DMS153 (cell line): ENCODE measurements around the gene IL21R.
"Not testable (repeated sequence)": the region's sequence is repeated elsewhere in the genome, so short reads cannot be mapped to it uniquely, and the experiment has no call there.

ENCODE experiments used
- DNase-seq: peaks from one replicate; lab custom pipeline; 2025; lab: John Stamatoyannopoulos, UW

Gene IL21R

DNA sequence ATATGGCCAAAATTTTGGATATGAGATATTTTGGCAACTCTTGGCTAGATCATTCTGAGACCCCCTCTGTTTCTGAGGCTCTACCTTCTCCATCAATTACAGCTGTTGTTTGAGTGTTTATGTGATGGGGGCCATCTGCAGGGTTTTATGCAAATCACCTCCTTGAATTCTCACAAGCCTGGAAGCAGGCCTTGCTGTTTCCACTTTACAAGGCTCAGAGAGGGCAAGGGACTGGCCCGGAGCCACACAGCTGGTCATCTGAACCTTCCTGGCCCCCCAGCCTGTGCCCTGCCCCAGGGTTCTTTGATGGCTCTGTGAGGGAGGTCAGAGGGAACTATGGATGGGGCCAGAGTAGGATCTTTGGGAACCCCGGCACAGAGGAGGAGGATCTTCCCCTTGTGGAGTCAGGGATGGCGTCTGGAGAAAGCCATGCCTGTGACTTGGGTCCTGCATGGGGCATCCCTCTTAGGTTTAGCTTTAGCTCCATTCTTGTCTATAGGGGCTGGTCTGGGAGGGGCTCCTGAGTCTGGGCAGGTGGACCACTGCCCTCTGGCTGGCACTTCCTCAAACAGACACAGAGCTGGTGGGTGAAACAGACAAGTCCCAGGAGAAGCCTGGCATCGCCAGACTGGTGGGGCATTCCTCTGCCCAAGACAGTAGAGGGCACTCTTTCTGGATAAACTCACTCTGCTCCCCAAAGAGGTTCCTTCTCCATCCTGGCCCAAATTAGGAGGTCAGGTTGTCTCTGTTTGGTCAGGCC is 26.2 kb downstream of the IL21R start:
- DNase-seq: no peak

DNA sequence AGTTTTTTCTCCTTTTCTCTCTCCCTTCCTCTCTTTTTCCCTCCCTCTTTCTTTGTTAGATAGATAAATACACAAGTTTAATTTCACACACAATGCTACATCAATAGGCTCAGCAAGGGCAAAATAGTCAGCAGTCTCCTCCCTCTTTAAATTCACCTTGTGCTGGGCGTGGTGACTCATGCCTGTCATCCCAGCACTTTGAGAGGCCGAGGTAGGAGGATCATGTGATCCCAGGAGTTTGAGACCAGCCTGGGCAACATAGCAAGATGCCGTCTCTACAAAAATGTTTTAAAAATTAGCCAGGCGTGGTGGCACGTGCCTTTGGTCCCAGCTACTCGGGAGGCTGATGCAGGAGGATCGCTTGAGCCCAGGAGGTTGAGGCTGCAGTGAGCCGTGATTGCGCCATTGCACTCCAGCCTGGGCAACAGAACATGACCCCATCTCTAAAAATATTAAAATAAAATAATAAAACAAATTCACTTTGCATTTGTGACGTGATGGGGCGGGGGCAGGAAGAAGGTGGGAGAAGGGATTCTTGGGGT is 27.4 kb downstream of the IL21R start:
- no peak for DNase-seq

DNA sequence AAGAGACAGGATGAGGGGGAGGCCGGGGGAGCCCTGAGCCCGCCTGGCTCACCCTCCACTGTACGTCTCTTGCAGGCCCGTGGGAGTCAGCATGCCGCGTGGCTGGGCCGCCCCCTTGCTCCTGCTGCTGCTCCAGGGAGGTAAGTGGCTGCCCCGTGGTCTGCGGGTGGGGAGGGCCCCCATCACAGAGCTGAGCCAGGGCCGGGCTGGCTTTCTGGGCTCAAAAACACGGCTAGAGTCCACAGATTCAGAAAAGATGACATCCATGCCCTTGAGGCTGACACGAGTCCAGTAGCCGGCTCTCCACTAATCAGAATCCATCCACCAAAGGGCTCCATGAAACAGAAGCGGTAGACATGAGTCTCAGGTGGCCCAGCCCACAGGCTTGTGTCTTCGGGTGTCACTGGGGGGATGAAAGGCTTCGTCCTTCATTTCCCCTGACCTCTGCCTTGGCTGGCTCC is 28.0 kb downstream of the IL21R start:
- DNase-seq: no peak

DNA sequence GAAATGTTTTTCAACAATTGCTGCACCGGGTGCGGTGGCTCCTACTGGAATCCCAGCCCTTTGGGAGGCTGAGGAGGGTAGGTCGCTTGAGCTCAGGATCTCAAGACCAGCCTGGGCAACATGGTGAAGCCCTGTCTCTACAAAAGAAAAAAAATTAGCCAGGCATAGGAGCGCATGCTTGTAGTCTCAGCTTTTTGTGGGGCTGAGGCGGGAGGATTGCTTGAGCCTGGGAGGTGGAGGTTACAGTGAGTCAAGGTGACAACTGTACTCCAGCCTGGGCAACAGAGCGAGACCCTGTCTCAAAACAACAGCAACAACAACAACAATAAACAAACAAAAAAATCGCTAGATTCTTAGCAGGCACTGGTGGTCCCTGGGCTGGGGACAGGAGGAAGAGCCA is 28.5 kb downstream of the IL21R start:
- DNase-seq: no peak

DNA sequence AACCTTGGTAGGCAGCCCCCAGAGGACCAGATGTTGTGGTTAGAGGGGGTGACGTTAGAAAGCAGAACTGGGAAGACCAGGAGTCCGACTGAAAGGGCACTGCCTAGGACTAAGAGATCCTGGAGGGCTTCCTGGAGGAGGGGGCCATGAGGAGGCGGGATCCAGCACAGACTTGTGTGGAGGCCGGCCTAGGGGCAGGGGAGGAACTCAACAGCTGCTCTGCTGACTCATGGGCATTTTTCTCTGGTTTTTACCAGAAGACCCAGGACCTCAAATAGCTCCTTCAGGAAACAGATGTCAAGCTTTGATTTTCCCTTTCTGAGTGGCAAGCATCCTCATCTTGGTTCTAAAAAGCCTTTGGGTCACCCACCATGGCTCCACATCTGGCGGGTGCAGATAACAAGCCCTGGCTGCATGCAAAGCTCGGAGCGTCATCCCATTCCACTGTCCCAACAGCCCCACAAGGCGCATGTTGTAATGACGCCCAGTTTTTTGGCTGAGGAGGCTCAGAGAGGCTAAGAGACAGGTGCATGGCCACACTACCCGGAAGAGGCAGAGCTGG is 29.0 kb downstream of the IL21R start:
- DNase-seq: no peak

DNA sequence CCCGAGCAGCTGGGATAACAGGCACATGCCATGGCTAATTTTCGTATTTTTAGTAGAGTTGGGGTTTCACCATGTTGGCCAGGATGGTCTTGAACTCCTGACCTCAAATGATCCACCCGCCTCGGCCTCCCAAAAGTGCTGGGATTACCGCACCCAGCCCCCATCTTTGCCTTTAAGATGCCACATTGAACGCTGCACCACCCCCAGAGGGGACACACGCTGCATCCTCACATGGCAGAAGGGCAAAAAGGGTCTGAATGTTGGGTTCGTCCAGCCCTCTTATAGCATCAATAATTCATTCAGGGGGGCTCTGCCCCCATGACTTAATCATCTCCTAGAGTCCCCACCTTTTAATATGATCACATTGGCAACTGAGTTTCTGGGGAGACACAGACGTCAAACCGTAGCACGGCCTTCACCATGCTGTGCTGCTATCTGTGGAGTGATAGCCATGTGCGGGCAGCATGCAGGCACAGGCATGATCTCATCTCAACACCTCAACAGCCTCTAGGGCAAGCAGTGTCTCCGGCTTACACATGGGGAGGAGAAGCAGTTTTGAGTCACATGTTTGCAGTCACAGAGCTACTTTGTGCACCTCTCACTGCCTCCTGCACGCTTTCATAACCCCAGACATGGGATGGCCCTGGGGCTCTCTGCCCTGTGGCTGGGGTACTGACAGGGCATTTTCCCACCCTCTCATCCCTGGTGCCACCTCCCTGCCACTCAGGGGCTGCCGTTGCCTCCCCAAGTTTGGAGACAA is 30.0 kb downstream of the IL21R start:
- no peak for DNase-seq

DNA sequence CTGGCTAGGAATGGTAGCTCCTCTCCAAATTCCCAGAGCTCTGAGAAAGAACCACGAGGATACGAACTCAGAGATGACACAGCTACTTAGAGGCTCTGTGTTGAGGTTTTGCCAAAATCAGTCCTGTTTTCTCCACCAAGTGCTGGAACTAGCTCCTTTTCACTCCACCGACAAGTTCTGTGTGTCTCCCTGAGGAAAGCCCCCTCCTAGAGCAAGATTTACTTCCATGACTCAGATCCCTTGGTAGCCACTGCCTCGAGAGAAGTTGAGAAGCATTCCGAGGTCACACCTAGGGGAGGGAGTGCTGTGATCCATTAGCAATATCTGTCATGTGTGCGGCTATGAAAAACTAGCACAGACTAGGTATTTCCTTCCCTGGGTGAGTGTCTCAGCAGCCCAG is 30.6 kb downstream of the IL21R start:
- DNase-seq: no peak

DNA sequence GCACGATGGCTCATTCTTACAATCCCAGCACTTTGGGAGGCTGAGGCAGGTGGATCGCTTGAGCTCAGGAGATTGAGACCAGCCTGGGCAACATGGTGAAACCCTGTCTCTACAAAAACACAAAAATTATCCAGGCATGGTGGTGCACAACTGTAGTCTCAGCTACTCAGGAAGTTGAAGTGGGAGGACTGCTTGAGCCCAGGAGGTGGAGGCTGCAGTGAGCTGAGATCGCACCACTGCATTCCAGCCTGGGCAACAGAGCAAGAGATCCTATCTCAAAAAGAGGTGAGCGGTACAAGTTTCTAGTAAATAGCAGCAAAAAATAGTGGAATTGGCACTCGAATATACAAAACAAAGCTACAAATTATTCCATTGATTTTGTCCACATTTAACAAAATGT is 31.2 kb downstream of the IL21R start:
- not testable (repeated sequence) for DNase-seq

DNA sequence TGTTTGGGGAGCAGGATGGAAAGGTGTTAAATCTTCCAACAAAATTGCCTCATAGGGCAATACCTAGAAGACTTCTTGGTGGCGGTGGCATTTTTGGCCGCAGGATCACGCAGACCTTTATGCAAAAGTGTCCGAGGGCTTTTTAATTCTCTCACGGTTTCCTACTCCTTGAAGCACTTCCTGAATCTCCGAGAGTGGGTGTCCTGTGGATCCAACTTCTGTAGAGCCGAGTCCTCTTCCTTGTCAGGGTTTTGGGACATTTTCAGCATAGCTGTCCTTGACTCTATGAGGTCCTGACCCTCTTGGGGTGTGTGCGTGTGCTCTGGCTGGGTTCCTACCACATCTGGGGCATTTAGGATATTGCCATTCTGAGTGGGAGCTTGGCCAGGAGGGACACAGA is 31.7 kb downstream of the IL21R start:
- DNase-seq: no peak

DNA sequence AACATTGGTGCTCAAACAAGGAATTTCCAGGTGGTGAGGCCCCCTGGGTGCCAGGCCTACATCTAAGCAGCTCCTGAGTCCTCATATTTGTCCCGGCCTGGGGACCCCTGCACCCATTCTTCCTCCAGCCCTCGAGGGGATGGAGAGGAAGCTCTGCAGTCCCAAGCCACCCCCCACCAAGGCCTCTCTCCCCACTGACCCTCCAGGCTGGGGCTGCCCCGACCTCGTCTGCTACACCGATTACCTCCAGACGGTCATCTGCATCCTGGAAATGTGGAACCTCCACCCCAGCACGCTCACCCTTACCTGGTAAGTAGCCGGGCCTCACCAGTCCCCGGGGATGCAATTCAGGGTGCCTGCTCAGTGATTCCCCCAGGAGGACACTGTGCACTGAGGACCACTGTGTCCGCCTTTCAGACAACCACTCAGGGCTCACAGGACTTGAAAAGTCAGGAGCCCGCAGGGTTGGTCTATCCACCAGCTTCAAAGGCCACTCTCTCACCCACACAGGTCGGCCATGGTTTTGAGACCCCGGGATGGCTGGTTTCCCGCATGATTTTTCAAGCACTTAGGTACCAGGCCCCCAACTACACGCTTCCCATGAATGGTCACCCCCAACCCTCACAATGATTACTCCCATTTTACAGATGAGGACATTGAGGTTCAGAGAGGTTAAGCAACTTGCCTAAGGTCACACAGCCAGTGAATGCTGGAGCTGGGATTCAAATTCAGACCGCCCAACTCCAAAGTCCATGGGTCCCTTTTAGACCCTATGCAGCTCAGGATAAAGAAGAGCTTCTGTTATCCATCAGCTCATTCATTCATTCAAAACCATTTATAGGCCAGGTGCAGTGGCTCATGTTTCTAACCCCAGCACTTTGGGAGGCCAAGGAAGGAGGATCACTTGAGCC is 32.4 kb downstream of the IL21R start:
- DNase-seq: no peak

DNA sequence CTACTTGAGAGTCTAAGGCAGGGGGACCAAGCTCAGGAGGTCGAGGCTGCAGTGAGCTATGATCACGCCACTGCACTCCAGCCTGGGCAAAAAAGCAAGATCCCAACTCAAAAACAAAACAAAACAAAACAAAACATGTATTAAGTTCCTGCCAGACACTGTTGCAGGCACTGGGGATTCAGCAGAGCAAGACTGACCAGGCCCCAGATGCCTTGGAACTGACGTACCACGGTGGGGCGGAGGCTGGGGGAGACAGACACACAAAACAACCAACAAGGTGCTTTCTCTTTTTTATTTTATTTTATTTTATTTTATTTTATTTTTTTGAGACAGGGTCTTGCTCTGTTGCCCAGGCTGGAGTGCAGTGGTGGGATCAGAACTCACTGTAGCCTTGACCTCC is 33.2 kb downstream of the IL21R start:
- DNase-seq: not testable (repeated sequence)

DNA sequence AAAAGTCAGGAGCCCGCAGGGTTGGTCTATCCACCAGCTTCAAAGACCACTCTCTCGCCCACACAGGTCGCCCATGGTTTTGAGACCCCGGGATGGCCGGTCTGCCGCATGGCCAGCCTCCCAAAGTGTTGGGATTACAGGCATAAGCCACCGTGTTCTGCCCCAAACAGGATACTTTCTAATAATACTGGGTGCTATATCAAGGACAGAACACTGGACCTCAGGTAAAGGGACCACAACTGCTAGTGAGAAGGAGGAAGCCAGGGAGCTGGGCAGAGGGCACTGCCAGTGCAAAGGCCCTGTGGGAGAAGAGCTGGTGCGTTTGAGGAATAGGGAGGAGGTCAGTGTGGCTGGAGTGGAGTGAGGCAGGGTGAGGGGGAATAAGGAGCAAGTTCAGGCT is 34.1 kb downstream of the IL21R start:
- DNase-seq: no peak

DNA sequence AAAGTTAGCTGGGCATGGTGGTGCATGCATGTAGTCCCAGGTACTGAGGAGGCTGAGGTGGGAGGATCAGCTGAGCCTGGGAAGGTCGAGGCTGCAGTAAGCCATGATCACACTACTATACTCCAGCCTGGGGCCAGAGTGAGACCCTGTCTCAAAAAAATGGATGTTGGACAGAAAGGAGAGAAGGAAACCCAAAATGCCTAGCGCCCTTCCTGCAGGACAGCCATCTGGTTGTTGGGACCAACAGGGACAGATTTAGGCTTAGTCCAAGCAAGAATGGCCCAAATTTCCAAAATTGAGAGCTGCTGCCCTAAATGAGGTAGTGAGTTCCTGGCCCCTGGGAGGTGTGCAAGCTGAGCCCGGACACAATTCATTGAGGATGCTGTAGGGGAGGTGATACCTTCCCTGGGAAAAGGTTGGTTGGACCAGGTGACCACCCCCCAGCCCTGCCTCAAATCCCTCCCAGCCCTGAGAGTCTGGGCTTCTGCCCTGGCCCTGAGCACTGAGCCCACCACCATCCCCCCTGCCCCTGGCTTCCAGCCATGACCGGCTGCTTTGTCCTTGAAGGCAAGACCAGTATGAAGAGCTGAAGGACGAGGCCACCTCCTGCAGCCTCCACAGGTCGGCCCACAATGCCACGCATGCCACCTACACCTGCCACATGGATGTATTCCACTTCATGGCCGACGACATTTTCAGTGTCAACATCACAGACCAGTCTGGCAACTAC is 35.1 kb downstream of the IL21R start:
- DNase-seq: no peak

DNA sequence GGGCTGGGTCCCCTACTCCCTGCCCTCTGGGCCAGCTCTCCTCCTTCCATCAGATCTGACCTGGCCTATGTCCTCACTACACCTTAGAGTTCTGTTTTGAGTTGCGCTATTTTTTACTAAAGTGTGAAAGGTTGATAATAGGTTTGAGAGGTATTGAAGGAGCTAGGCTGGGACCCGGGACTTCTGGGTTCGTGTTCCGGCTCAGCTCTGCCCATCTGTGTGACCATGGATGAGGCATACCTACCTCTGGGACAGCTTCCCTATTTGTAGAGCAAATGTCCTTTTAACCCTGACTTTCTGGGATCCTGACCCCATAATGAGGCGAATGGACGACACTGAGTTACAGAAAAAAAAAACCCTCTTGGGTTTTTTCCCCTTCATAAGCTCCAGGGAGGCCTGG is 36.0 kb downstream of the IL21R start:
- no peak for DNase-seq

DNA sequence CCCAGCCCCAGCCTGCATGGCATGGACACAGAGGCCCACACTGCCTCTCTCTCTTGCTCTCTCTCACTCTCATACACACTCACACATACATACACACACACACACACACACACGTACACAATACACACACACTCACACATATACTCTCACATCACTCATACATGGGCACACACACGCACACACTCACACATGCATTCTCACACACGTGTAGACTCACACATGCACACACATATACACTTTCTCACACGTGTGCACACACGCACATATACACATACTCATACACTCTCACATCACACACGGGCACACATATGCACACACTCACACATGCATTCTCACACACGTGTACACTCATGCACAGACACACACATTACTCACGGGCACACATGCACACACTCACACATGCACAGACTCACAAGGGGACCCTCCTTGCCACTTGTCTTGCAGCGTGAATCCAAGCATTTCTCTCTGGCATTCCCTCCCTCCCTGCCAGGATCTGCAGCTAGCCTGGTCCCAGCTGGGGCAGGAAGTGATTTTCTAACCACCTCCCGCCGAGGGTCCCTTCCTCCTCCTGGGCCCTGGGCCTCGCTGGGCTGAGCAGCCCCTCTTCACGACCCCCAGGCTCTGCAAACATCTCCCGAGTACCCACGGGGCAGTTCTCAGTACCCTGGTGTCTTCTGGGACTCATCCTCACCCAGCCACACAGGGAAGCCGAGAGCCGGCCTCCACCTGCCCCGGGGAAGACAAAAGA is 37.5 kb downstream of the IL21R start:
- DNase-seq: no peak

DNA sequence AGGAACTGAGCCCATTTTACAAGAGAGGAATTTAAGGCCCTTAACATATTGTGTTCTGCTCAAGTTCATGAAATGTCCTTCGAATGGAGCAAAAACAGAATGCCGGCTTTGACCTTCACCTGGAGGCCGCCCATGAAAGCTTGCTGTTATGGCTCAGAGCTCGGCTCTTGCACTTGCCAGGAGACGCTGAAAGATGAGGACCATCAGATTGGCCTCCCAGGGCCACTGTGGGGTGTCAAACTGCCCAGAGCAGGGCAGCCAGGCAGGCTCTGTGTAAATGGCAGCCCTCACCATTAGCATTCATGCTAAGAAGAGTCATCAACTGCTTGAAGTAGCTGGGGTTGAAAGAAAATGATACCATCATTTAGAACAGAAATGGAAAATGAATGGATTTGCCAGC is 39.3 kb downstream of the IL21R start:
- DNase-seq: no peak

DNA sequence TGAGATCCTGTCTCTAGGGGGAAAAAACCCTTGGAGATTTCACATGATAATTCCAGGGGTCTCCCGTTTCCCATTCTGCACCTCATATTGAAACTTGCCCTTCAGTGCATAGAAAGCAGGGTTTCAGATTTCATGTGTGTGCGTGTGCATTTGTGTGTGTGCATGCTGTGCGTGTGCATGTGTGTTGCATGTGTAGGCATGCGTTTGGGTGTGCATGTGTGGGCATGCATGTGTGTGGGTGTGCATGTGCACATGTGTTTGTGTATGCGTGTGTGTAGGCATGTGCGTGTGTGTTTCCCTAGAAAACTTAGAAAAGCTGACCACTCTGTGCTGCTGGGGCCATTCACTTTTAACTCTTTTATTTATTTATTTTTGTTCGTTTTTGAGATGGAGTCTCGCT is 40.0 kb downstream of the IL21R start:
- no peak for DNase-seq

DNA sequence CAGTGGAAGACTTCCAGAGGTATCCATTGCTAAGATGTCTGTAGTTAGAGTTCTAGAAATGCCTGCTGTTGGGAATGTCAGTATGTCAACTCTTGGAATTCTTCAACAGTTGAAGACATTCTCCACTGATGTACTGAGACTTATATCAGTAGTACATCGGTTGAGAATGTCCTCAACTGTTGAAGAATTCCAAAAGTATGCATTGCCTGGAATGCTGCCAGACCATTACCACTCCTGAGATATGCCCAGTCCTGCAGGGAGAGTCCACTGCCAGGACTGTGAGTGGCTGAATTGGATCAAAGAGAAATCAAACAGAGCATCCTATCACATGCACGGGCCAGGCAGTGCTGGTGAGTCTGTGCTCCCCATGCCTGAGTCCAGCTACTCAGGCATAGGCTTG is 42.0 kb downstream of the IL21R start:
- DNase-seq: no peak

DNA sequence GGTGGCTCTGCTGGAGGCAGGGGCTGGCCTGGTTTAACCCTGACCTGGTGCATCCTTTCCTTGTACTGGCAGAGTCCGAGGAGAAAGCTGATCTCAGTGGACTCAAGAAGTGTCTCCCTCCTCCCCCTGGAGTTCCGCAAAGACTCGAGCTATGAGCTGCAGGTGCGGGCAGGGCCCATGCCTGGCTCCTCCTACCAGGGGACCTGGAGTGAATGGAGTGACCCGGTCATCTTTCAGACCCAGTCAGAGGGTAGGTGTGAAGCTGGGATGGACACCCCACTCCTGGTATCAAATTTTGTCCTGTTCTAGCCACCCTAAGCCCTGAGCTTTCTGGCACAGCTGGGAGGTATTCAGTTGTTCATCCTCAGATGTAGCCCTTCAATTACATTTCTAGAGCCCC is 42.5 kb downstream of the IL21R start:
- no peak for DNase-seq

DNA sequence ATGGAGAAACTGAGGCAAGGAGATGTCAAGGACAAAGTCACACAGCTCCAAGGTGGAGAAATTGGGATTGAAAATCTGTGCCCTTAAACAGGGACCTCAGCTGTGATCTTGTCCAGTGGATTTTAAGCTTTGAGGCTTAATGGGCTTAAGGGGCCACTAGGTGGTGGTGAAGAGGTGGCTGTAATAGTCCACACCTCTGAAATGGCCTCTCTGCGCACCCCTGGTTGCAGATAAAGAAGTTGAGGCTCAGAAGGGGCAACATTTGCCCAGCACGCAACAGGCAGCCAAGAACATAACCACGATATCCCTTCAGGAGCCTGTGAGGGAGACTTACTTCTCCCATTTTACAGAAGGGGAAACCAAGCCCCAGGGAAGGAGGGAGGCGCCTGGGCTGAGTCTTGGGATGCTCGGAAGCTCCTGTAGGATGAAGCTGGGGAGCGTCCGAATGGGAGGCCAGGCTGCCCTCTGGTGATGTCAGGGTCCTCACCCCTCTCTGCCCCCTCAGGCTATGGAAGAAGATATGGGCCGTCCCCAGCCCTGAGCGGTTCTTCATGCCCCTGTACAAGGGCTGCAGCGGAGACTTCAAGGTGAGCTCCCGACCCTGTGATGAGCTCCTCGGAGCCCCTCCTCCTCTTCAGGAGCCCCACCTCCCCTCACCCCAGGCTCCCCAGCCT is 43.7 kb downstream of the IL21R start:
- no peak for DNase-seq
